Measurements from ENCODE around the gene KLF3. TPM values are rescaled to one million over a fixed set of nuclear protein-coding genes. Genes with fewer than 3 reads are reported as not detected.
A peak's percentile ranks its signal among the peaks of the same experiment; 100 is the strongest.

KLF3 gene
- polyA plus RNA-seq, 1 experiment, result 11.4 TPM

- Histone ChIP-seq H3K4me3 (ENCODE audit: low read depth, low read length) (no peak overlapping the region), H3K27me3 (ENCODE audit: control insufficient read depth, insufficient read depth, low read length) (no peaks in the 10 kb centered on the region), H3K36me3 (ENCODE audit: control insufficient read depth, insufficient read depth, low read length) (peaks cover 11% of the 10 kb centered on the region)
- ChIA-PET POLR2A (no interaction called here), CTCF (interaction anchor here (0.8 to 1.2 kb wide), 4 partner anchors 10 to 508 kb away, joined by 3 to 8 read pairs (median 4); no protein-coding TSS in a partner anchor)
- DNase-seq (ENCODE audit: low read depth), result no peak
- no peak for TF ChIP-seq CTCF (IDR thresholded peaks at IDR 0.05; ENCODE audit: insufficient read depth, low read depth, low read length)
Measured at GRCh38 chr4:38687571-38688011, 23.6 kb downstream of the KLF3 start.

- CTCF ChIA-PET, result interaction anchor here (1.1 to 1.2 kb wide), 2 partner anchors 11 to 42 kb away, joined by 4 read pairs; no protein-coding TSS in a partner anchor
- peaks cover 11% of the 10 kb centered on the region for H3K36me3 ChIP-seq (ENCODE audit: control insufficient read depth, insufficient read depth, low read length)
- POLR2A ChIA-PET, result no interaction called here
- no peak for DNase-seq (ENCODE audit: low read depth)
- H3K27me3 ChIP-seq (ENCODE audit: control insufficient read depth, insufficient read depth, low read length), result no peaks in the 10 kb centered on the region
- H3K4me3 ChIP-seq (ENCODE audit: low read depth, low read length), result no peak overlapping the region
- no peak for TF ChIP-seq CTCF (IDR thresholded peaks at IDR 0.05; ENCODE audit: insufficient read depth, low read depth, low read length)
Measured at GRCh38 chr4:38688676-38689355, 24.8 kb downstream of the KLF3 start.

- peak; percentile 59 for DNase-seq (ENCODE audit: low read depth)
- no peaks in the 10 kb centered on the region for H3K27me3 ChIP-seq (ENCODE audit: control insufficient read depth, insufficient read depth, low read length)
- TF ChIP-seq CTCF (IDR thresholded peaks at IDR 0.05; ENCODE audit: insufficient read depth, low read depth, low read length), result no peak
- H3K4me3 ChIP-seq (ENCODE audit: low read depth, low read length), result no peak overlapping the region
- CTCF ChIA-PET, result interaction anchor here (1.0 to 3.1 kb wide), 5 partner anchors 16 to 512 kb away, joined by 3 to 12 read pairs (median 5); no protein-coding TSS in a partner anchor
- peaks cover 13% of the 10 kb centered on the region for H3K36me3 ChIP-seq (ENCODE audit: control insufficient read depth, insufficient read depth, low read length)
- POLR2A ChIA-PET, result no interaction called here
Measured at GRCh38 chr4:38691251-38692008, 27.4 kb downstream of the KLF3 start.

- no peak overlapping the region for H3K4me3 ChIP-seq (ENCODE audit: low read depth, low read length)
- no peak for DNase-seq (ENCODE audit: low read depth)
- TF ChIP-seq CTCF (IDR thresholded peaks at IDR 0.05; ENCODE audit: insufficient read depth, low read depth, low read length), result no peak
- H3K36me3 ChIP-seq (ENCODE audit: control insufficient read depth, insufficient read depth, low read length), result peaks cover 15% of the 10 kb centered on the region
- ChIA-PET POLR2A (no interaction called here), CTCF (interaction anchor here (1.0 to 3.1 kb wide), 5 partner anchors 17 to 513 kb away, joined by 3 to 12 read pairs (median 5); no protein-coding TSS in a partner anchor)
- H3K27me3 ChIP-seq (ENCODE audit: control insufficient read depth, insufficient read depth, low read length), result no peaks in the 10 kb centered on the region
Measured at GRCh38 chr4:38692421-38692820, 28.4 kb downstream of the KLF3 start.

- ChIA-PET POLR2A (no interaction called here), CTCF (interaction anchor here (1.1 kb wide), 1 partner anchor 38 kb away, joined by 3 read pairs; no protein-coding TSS in a partner anchor)
- peaks cover 18% of the 10 kb centered on the region for H3K36me3 ChIP-seq (ENCODE audit: control insufficient read depth, insufficient read depth, low read length)
Measured at GRCh38 chr4:38693569-38693968, 29.6 kb downstream of the KLF3 start.

More at GRCh38 chr4:38693569-38693968, 29.6 kb downstream of the KLF3 start:
- TF ChIP-seq CTCF (IDR thresholded peaks at IDR 0.05; ENCODE audit: insufficient read depth, low read depth, low read length), result no peak
- H3K4me3 ChIP-seq (ENCODE audit: low read depth, low read length), result no peak overlapping the region
- no peaks in the 10 kb centered on the region for H3K27me3 ChIP-seq (ENCODE audit: control insufficient read depth, insufficient read depth, low read length)
- no peak for DNase-seq (ENCODE audit: low read depth)
